PC-9 (cell line): Measurements from ENCODE around the gene TANC1.

Experiments
- EZH2 ChIP-seq: fragments of 200-600 bp; sonication (generic); IDR thresholded peaks from 2 replicates; pipeline ENCODE4 v1.8.0; 2017; ENCODE audit warnings: antibody characterized with exemption, low read depth
- TF ChIP-seq, protein P1 (sequence below): fragments of 200-600 bp; sonication (generic); conservative IDR thresholded peaks from 2 replicates; pipeline ENCODE4 v1.6.1; 2017; ENCODE audit warnings: mixed run types, antibody characterized with exemption, mild to moderate bottlenecking, moderate library complexity

DNA sequence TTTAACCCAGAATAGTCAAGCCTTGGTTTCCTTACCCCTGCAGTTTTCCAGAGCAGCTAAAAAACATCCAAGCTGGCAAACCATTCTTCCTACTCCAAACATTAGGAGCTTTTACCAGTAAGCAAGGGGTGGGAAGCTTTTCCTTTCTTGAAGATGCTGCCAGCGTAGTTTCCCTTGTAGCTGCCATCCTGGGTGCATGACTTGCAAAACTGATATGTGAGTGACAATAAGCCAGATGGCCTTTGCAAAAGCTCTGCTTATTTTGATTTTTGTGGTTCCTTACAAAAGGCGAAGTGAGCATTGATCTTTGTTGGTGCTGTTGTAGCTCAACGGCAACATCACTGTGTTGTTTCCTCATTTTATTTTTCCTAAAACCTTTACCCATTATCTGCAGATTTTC lies 179.2 kb downstream of the TANC1 start:
- TF ChIP-seq, protein P1, sequence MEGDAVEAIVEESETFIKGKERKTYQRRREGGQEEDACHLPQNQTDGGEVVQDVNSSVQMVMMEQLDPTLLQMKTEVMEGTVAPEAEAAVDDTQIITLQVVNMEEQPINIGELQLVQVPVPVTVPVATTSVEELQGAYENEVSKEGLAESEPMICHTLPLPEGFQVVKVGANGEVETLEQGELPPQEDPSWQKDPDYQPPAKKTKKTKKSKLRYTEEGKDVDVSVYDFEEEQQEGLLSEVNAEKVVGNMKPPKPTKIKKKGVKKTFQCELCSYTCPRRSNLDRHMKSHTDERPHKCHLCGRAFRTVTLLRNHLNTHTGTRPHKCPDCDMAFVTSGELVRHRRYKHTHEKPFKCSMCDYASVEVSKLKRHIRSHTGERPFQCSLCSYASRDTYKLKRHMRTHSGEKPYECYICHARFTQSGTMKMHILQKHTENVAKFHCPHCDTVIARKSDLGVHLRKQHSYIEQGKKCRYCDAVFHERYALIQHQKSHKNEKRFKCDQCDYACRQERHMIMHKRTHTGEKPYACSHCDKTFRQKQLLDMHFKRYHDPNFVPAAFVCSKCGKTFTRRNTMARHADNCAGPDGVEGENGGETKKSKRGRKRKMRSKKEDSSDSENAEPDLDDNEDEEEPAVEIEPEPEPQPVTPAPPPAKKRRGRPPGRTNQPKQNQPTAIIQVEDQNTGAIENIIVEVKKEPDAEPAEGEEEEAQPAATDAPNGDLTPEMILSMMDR, result no peak
- no peak for TF ChIP-seq EZH2
